SK-N-SH treated with all-trans-retinoic acid at 6 μM for 48 hours (cell line): ENCODE measurements around the gene KIFC3.

ENCODE experiments used
- ARNTL ChIP-seq: fragments of 450-650 bp; formaldehyde crosslinking; IDR thresholded peaks from 2 replicates; pipeline ENCODE4 v1.5.0; 2020; ENCODE audit warnings: low read depth, mild to moderate bottlenecking, moderate library complexity, borderline replicate concordance
- CREB5 ChIP-seq: fragments of 250-450 bp; sonication (Bioruptor Pico); IDR thresholded peaks from 2 replicates; pipeline ENCODE4 v1.5.1; 2020; ENCODE audit warnings: low read depth, mild to moderate bottlenecking, moderate library complexity
- CSDC2 ChIP-seq: fragments of 250-450 bp; sonication (Bioruptor Pico); IDR thresholded peaks from 2 replicates; pipeline ENCODE4 v1.5.0; 2020; ENCODE audit warnings: mild to moderate bottlenecking, moderate library complexity
- ESRRG ChIP-seq: fragments of 250-450 bp; sonication (Bioruptor Pico); IDR thresholded peaks from 2 replicates; pipeline ENCODE4 v1.6.1; 2021; ENCODE audit warnings: mild to moderate bottlenecking
- ISL1 ChIP-seq: fragments of 250-450 bp; sonication (Bioruptor Pico); IDR thresholded peaks from 2 replicates; pipeline ENCODE4 v2.1.2; 2022; ENCODE audit warnings: mild to moderate bottlenecking, moderate library complexity
- PATZ1 ChIP-seq: fragments of 250-450 bp; sonication (Bioruptor Pico); IDR thresholded peaks from 2 replicates; pipeline ENCODE4 v1.8.0; 2020; ENCODE audit warnings: mild to moderate bottlenecking, moderate library complexity, borderline replicate concordance
- POU6F1 ChIP-seq: fragments of 250-450 bp; sonication (Bioruptor Pico); IDR thresholded peaks from 2 replicates; pipeline ENCODE4 v1.8.0; 2021; ENCODE audit warnings: low read depth, mild to moderate bottlenecking, moderate library complexity, borderline replicate concordance
- RARB ChIP-seq: fragments of 250-450 bp; sonication (Bioruptor Pico); IDR thresholded peaks from 2 replicates; pipeline ENCODE4 v1.8.0; 2021; ENCODE audit warnings: mild to moderate bottlenecking, moderate library complexity
- ZNF565 ChIP-seq: fragments of 450-650 bp; formaldehyde crosslinking; conservative IDR thresholded peaks from 2 replicates; pipeline ENCODE4 v1.5.0; 2020; ENCODE audit warnings: low read depth, mild to moderate bottlenecking, moderate library complexity

- TF ChIP-seq ZNF565 (CRISPR knock-in tag) = no peak
- TF ChIP-seq POU6F1 = no peak
- TF ChIP-seq ARNTL (CRISPR knock-in tag) = no peak
- TF ChIP-seq RARB = no peak
- no peak for TF ChIP-seq PATZ1
- no peak for TF ChIP-seq CREB5 (CRISPR knock-in tag)
- no peak for TF ChIP-seq CSDC2 (CRISPR knock-in tag)
- no peak for TF ChIP-seq ESRRG (CRISPR knock-in tag)
- no peak for TF ChIP-seq ISL1 (CRISPR knock-in tag)
These were observed 41.1 kb upstream of the KIFC3 start for GRCh38 chr16:57843400-57843799.
